Thyroid gland (tissue), 4 donors: Measurements from ENCODE around the gene TBXA2R. TPM values are rescaled to one million over a fixed set of nuclear protein-coding genes. Genes with fewer than 3 reads are reported as not detected.
"Not testable (repeated sequence)": the region's sequence is repeated elsewhere in the genome, so short reads cannot be mapped to it uniquely, and the experiment has no call there.

Experiments
- DNase-seq, 2 donors: peaks; one replicate each; pipeline ENCODE4 v3.0.0-alpha.2; 2019
- H3K27ac ChIP-seq, 3 donors: fragments of 200-600 bp; sonication (generic); 1 replicate in 2 of 3; 2 replicates in 1 of 3; pipeline ENCODE4 v1.5.1; 2016 to 2019; ENCODE audit warnings: mild to moderate bottlenecking in 1 of 3, moderate library complexity in 1 of 3
- H3K27me3 ChIP-seq: fragments of 200-600 bp; sonication (generic); one replicate; pipeline ENCODE4 v1.5.1; 2019
- H3K36me3 ChIP-seq, 2 donors: fragments of 200-600 bp; sonication (generic); one replicate each; pipeline ENCODE4 v1.5.1; 2016 to 2019
- H3K4me1 ChIP-seq, 2 donors: fragments of 200-600 bp; sonication (generic); one replicate each; pipeline ENCODE4 v1.5.1; 2017 to 2019
- H3K4me3 ChIP-seq, 3 donors: fragments of 200-600 bp; sonication (generic); replicated peaks in 1 of 3; 1 replicate in 2 of 3; 2 replicates in 1 of 3; pipeline ENCODE4 v1.5.1; 2016; ENCODE audit warnings: mild to moderate bottlenecking in 1 of 3
- H3K9me3 ChIP-seq: fragments of 200-600 bp; sonication (generic); one replicate; pipeline ENCODE4 v1.5.1; 2017
- CTCF ChIP-seq, 6 experiments: fragments of 200-600 bp in 3 of 6; fragments of 450-650 bp in 3 of 6; sonication (generic) in 3 of 6; IDR thresholded peaks; one replicate each; pipeline ENCODE4 v1.5.1; 2016 to 2019; ENCODE audit warnings: antibody characterized with exemption in 6 of 6, mild to moderate bottlenecking in 2 of 6, inconsistent platforms in 1 of 6, moderate library complexity in 1 of 6
- POLR2A ChIP-seq, 2 donors: fragments of 450-650 bp; IDR thresholded peaks; one replicate each; pipeline ENCODE4 v1.6.1; 2017; ENCODE audit warnings: antibody characterized with exemption in 2 of 2, mild to moderate bottlenecking in 2 of 2, moderate library complexity in 1 of 2
- WGBS, 2 donors: methylation state at CpG; one replicate each; pipeline ENCODE4 v1.1.5; 2017; 5-methylcytosine and 5-hydroxymethylcytosine counted together
- intact Hi-C: fragments of 100-400 bp; cut with DNase I; formaldehyde crosslinking; loops from one replicate; pipeline ENCODE4 v1.15.1; 2023
- total RNA-seq, 4 donors: library from RNA; depleted of rRNA; stranded (reverse); fragments of >200 nt; gene quantifications; one replicate each; pipeline ENCODE4 v1.2.3, GENCODE V29; 2016

TBXA2R gene
- total RNA-seq, 4 donors from 2014 or later: 0.40 to 2.1 (median 1.3) TPM

GRCh38 chr19:3653081-3653795, 46.6 kb upstream of the TBXA2R start:
- Histone ChIP-seq H3K9me3 (no peaks in the 10 kb centered on the region), H3K36me3 (peaks cover 41% of the 10 kb centered on the region in 2 donors), H3K4me1 (peaks cover 0 to 3% of the 10 kb centered on the region in 2 donors), H3K27ac (no peak overlapping the region), H3K4me3 (no peak overlapping the region), H3K27me3 (no peaks in the 10 kb centered on the region)
- DNase-seq: no peak
- no peak for TF ChIP-seq CTCF (IDR thresholded peaks at IDR 0.05)
- no peak for TF ChIP-seq POLR2A (IDR thresholded peaks at IDR 0.05)
- WGBS, 2 donors: 91 to 93% methylated on average over 23 to 25 of the region's 37 CpGs
- intact Hi-C loops: no loop called here

GRCh38 chr19:3652422-3652821, 45.7 kb upstream of the TBXA2R start:
- TF ChIP-seq POLR2A (IDR thresholded peaks at IDR 0.05): no peak
- no peak for TF ChIP-seq CTCF (IDR thresholded peaks at IDR 0.05)
- H3K4me3 ChIP-seq: no peak overlapping the region
- no peaks in the 10 kb centered on the region for H3K27me3 ChIP-seq
- WGBS, 2 donors: 97% methylated on average over 6 to 7 of the region's 14 CpGs
- intact Hi-C loops: no loop called here
- H3K36me3 ChIP-seq: peaks cover 37 to 40% of the 10 kb centered on the region in 2 donors
- peaks cover 0 to 3% of the 10 kb centered on the region in 2 donors for H3K4me1 ChIP-seq
- no peaks in the 10 kb centered on the region for H3K9me3 ChIP-seq
- no peak overlapping the region for H3K27ac ChIP-seq
- no peak for DNase-seq

GRCh38 chr19:3651684-3652083, 45.0 kb upstream of the TBXA2R start:
- Histone ChIP-seq H3K27ac (no peak overlapping the region), H3K4me1 (peaks cover 0 to 3% of the 10 kb centered on the region in 2 donors), H3K36me3 (peaks cover 29 to 43% of the 10 kb centered on the region in 2 donors), H3K9me3 (no peaks in the 10 kb centered on the region), H3K4me3 (no peak overlapping the region), H3K27me3 (no peaks in the 10 kb centered on the region)
- TF ChIP-seq CTCF (IDR thresholded peaks at IDR 0.05) (no peak), POLR2A (IDR thresholded peaks at IDR 0.05) (no peak)
- intact Hi-C loops: no loop called here
- 94 to 95% methylated on average over 8 to 15 of the region's 33 CpGs for WGBS, 2 donors
- DNase-seq: no peak

- 95 to 97% methylated on average over 6 to 10 of the region's 16 CpGs for WGBS, 2 donors
- TF ChIP-seq CTCF (IDR thresholded peaks at IDR 0.05) (no peak), POLR2A (IDR thresholded peaks at IDR 0.05) (no peak)
- no peaks in the 10 kb centered on the region for H3K9me3 ChIP-seq
- no peaks in the 10 kb centered on the region for H3K27me3 ChIP-seq
- intact Hi-C loops: no loop called here
- H3K4me3 ChIP-seq: no peak overlapping the region
- H3K27ac ChIP-seq: no peak overlapping the region
- peak in 1 of 2 donors; percentile 25 for DNase-seq
- peaks cover 22 to 45% of the 10 kb centered on the region in 2 donors for H3K36me3 ChIP-seq
- no peaks in the 10 kb centered on the region for H3K4me1 ChIP-seq
These were observed 43.2 kb upstream of the TBXA2R start for GRCh38 chr19:3649888-3650287.

- WGBS, 2 donors: 92 to 99% methylated on average over 14 to 16 of the region's 33 CpGs
- Histone ChIP-seq H3K27ac (no peak overlapping the region), H3K4me1 (no peaks in the 10 kb centered on the region), H3K27me3 (no peaks in the 10 kb centered on the region), H3K36me3 (peaks cover 22 to 43% of the 10 kb centered on the region in 2 donors), H3K9me3 (no peaks in the 10 kb centered on the region), H3K4me3 (no peak overlapping the region)
- TF ChIP-seq CTCF (IDR thresholded peaks at IDR 0.05) (no peak), POLR2A (IDR thresholded peaks at IDR 0.05) (no peak)
- intact Hi-C loops: no loop called here
- DNase-seq: no peak
These were observed 41.6 kb upstream of the TBXA2R start for GRCh38 chr19:3648037-3648905.

GRCh38 chr19:3647102-3647501, 40.4 kb upstream of the TBXA2R start:
- H3K27ac ChIP-seq, H3K4me3 ChIP-seq, H3K27me3 ChIP-seq, H3K9me3 ChIP-seq, intact Hi-C loops, DNase-seq, H3K4me1 ChIP-seq: not testable (repeated sequence)
- peaks cover 13 to 32% of the 10 kb centered on the region in 2 donors for H3K36me3 ChIP-seq
- WGBS, 2 donors: 86 to 89% methylated on average over 5 of the region's 5 CpGs
